Measurements from ENCODE around the gene ERVK3-1.

- no peak for TF ChIP-seq CTCF (IDR thresholded peaks at IDR 0.05 in 4 of 5, conservative IDR thresholded peaks at IDR 0.05 in 1 of 5)
- no peak for TF ChIP-seq POLR2A (IDR thresholded peaks at IDR 0.05)
These were observed 42.3 kb upstream of the ERVK3-1 start for GRCh38 chr19:58262922-58263296.
